ENCODE data around the gene DSCAM. TPM values are rescaled to one million over a fixed set of nuclear protein-coding genes. Genes with fewer than 3 reads are reported as not detected.

The DSCAM gene
- total and polyA plus RNA-seq, 2 experiments from 2014 or later = 0.07 TPM; not detected in 1

GRCh38 chr21:40504825-40505224 is 342.1 kb downstream of the DSCAM start (continued):
- TF ChIP-seq, protein P1, sequence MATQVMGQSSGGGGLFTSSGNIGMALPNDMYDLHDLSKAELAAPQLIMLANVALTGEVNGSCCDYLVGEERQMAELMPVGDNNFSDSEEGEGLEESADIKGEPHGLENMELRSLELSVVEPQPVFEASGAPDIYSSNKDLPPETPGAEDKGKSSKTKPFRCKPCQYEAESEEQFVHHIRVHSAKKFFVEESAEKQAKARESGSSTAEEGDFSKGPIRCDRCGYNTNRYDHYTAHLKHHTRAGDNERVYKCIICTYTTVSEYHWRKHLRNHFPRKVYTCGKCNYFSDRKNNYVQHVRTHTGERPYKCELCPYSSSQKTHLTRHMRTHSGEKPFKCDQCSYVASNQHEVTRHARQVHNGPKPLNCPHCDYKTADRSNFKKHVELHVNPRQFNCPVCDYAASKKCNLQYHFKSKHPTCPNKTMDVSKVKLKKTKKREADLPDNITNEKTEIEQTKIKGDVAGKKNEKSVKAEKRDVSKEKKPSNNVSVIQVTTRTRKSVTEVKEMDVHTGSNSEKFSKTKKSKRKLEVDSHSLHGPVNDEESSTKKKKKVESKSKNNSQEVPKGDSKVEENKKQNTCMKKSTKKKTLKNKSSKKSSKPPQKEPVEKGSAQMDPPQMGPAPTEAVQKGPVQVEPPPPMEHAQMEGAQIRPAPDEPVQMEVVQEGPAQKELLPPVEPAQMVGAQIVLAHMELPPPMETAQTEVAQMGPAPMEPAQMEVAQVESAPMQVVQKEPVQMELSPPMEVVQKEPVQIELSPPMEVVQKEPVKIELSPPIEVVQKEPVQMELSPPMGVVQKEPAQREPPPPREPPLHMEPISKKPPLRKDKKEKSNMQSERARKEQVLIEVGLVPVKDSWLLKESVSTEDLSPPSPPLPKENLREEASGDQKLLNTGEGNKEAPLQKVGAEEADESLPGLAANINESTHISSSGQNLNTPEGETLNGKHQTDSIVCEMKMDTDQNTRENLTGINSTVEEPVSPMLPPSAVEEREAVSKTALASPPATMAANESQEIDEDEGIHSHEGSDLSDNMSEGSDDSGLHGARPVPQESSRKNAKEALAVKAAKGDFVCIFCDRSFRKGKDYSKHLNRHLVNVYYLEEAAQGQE (IDR thresholded peaks at IDR 0.05; ENCODE audit: unreplicated experiment) = no peak
- no peak for TF ChIP-seq ZNF331 (CRISPR knock-in tag; IDR thresholded peaks at IDR 0.05; ENCODE audit: low read depth)
- TF ChIP-seq EZH2 (IDR thresholded peaks at IDR 0.05; ENCODE audit: low read depth, unreplicated experiment) = no peak
- TF ChIP-seq CREB1 (CRISPR knock-in tag; IDR thresholded peaks at IDR 0.05; ENCODE audit: low read depth) = no peak

GRCh38 chr21:40496116-40496515 is 350.8 kb downstream of the DSCAM start:
- peaks cover 64% of the 10 kb centered on the region for H3K9me3 Mint-ChIP-seq

GRCh38 chr21:40490408-40490807 is 356.6 kb downstream of the DSCAM start:
- no peak overlapping the region for H3K4me3 Mint-ChIP-seq
- Histone ChIP-seq H3K9me2 (ENCODE audit: insufficient read depth) (no peaks in the 10 kb centered on the region), H3F3A (replicated peaks; ENCODE audit: low read depth) (no peaks in the 10 kb centered on the region), H2AFZ (no peak overlapping the region), H4K20me1 (replicated peaks; ENCODE audit: insufficient read depth) (no peaks in the 10 kb centered on the region), H3K79me2 (replicated peaks; ENCODE audit: insufficient read depth) (no peaks in the 10 kb centered on the region), H3K4me2 (no peak overlapping the region), H3K4me3 (no peak overlapping the region), H3K27ac (ENCODE audit: low read depth) (no peak overlapping the region), H3K27me3 (ENCODE audit: insufficient read depth) (no peaks in the 10 kb centered on the region), H3K36me3 (ENCODE audit: insufficient read depth) (no peaks in the 10 kb centered on the region; the same call in 1 of the 2 replicates), H3K4me1 (ENCODE audit: insufficient read depth) (no peaks in the 10 kb centered on the region)
- no peaks in the 10 kb centered on the region for H3K4me1 Mint-ChIP-seq
- no peak overlapping the region for H3K27ac Mint-ChIP-seq
- no peak for ATAC-seq
- TF ChIP-seq JUNB (IDR thresholded peaks at IDR 0.05; ENCODE audit: unreplicated experiment) = no peak
- no peak for TF ChIP-seq ETS1 (IDR thresholded peaks at IDR 0.05)
- no peak for TF ChIP-seq ZNF331 (CRISPR knock-in tag; IDR thresholded peaks at IDR 0.05; ENCODE audit: low read depth)
- TF ChIP-seq, protein P1 (IDR thresholded peaks at IDR 0.05; ENCODE audit: unreplicated experiment) = no peak
- TF ChIP-seq CREB1 (CRISPR knock-in tag; IDR thresholded peaks at IDR 0.05; ENCODE audit: low read depth) = no peak
- no peak for TF ChIP-seq STAT1 (IDR thresholded peaks at IDR 0.05; ENCODE audit: unreplicated experiment)
- TF ChIP-seq, protein P2, sequence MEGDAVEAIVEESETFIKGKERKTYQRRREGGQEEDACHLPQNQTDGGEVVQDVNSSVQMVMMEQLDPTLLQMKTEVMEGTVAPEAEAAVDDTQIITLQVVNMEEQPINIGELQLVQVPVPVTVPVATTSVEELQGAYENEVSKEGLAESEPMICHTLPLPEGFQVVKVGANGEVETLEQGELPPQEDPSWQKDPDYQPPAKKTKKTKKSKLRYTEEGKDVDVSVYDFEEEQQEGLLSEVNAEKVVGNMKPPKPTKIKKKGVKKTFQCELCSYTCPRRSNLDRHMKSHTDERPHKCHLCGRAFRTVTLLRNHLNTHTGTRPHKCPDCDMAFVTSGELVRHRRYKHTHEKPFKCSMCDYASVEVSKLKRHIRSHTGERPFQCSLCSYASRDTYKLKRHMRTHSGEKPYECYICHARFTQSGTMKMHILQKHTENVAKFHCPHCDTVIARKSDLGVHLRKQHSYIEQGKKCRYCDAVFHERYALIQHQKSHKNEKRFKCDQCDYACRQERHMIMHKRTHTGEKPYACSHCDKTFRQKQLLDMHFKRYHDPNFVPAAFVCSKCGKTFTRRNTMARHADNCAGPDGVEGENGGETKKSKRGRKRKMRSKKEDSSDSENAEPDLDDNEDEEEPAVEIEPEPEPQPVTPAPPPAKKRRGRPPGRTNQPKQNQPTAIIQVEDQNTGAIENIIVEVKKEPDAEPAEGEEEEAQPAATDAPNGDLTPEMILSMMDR (conservative IDR thresholded peaks at IDR 0.05; ENCODE audit: low read depth in 2 of 2) = no peak
- peaks cover 3% of the 10 kb centered on the region for H3K27me3 Mint-ChIP-seq (ENCODE audit: insufficient read depth, low read depth, poor library complexity)
- peaks cover 84% of the 10 kb centered on the region for H3K9me3 Mint-ChIP-seq
- DNase-seq (ENCODE audit: low spot score) = no peak
- peaks cover 21% of the 10 kb centered on the region for H3K36me3 Mint-ChIP-seq (ENCODE audit: low read depth)

More at GRCh38 chr21:40496116-40496515, 350.8 kb downstream of the DSCAM start:
- Histone ChIP-seq H2AFZ (no peak overlapping the region), H4K20me1 (replicated peaks; ENCODE audit: insufficient read depth) (no peaks in the 10 kb centered on the region), H3K9me2 (ENCODE audit: insufficient read depth) (no peaks in the 10 kb centered on the region), H3K27ac (ENCODE audit: low read depth) (no peak overlapping the region), H3K4me2 (no peak overlapping the region), H3K4me3 (no peak overlapping the region), H3F3A (replicated peaks; ENCODE audit: low read depth) (no peaks in the 10 kb centered on the region), H3K27me3 (ENCODE audit: insufficient read depth) (no peaks in the 10 kb centered on the region), H3K4me1 (ENCODE audit: insufficient read depth) (no peaks in the 10 kb centered on the region), H3K36me3 (ENCODE audit: insufficient read depth) (no peaks in the 10 kb centered on the region; the same call in 1 of the 2 replicates), H3K79me2 (replicated peaks; ENCODE audit: insufficient read depth) (no peaks in the 10 kb centered on the region)
- Mint-ChIP-seq H3K4me3 (no peak overlapping the region), H3K36me3 (ENCODE audit: low read depth) (peaks cover 16% of the 10 kb centered on the region), H3K27ac (no peak overlapping the region), H3K27me3 (ENCODE audit: insufficient read depth, low read depth, poor library complexity) (peaks cover 3% of the 10 kb centered on the region), H3K4me1 (no peaks in the 10 kb centered on the region)
- TF ChIP-seq STAT1 (IDR thresholded peaks at IDR 0.05; ENCODE audit: unreplicated experiment) = no peak
- DNase-seq (ENCODE audit: low spot score) (no peak), ATAC-seq (no peak)

Measured in GM23338 (cell line).